Measurements from ENCODE around the gene THSD4.

DNA sequence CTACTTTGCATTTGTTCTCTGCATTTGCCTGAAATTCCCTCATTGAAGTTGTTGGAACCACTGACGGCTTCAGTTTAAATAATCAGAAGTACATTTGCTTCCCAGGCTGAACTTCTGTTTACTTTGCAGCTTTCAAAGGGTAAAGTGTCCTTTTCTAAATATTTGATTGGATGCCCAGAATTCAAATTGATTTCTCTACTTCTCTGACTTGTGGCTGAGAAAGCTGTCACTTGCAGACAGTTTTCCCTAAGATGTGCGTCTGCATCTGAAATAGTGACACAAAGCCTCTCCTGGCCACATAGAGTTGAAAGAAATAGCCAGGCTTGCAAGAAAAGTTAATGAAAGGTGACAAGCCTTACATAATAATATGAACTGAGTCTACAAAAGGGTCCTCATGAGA lies 299.6 kb downstream of the THSD4 start:
- TF ChIP-seq POLR2AphosphoS5 (IDR thresholded peaks at IDR 0.05; ENCODE audit: low read depth, low read length) (no peak), JUND (IDR thresholded peaks at IDR 0.05; ENCODE audit: low read length) (no peak), YY1 (IDR thresholded peaks at IDR 0.05; ENCODE audit: low read depth, low read length) (no peak), SAP30 (IDR thresholded peaks at IDR 0.05; ENCODE audit: insufficient read depth, insufficient replicate concordance, low read length) (no peak), PHF8 (conservative IDR thresholded peaks at IDR 0.05; ENCODE audit: low read depth, low read length) (no peak), EZH2 (IDR thresholded peaks at IDR 0.05; ENCODE audit: low read depth, low read length, severe bottlenecking) (no peak), TAF1 (IDR thresholded peaks at IDR 0.05; ENCODE audit: low read depth, low read length) (no peak), POLR2A (IDR thresholded peaks at IDR 0.05; ENCODE audit: control extremely low read depth in 1 of 2, low read depth in 2 of 2, low read length in 2 of 2) (no peak)
- TF ChIP-seq, protein P1, sequence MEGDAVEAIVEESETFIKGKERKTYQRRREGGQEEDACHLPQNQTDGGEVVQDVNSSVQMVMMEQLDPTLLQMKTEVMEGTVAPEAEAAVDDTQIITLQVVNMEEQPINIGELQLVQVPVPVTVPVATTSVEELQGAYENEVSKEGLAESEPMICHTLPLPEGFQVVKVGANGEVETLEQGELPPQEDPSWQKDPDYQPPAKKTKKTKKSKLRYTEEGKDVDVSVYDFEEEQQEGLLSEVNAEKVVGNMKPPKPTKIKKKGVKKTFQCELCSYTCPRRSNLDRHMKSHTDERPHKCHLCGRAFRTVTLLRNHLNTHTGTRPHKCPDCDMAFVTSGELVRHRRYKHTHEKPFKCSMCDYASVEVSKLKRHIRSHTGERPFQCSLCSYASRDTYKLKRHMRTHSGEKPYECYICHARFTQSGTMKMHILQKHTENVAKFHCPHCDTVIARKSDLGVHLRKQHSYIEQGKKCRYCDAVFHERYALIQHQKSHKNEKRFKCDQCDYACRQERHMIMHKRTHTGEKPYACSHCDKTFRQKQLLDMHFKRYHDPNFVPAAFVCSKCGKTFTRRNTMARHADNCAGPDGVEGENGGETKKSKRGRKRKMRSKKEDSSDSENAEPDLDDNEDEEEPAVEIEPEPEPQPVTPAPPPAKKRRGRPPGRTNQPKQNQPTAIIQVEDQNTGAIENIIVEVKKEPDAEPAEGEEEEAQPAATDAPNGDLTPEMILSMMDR (IDR thresholded peaks at IDR 0.05; ENCODE audit: control extremely low read depth in 1 of 3, insufficient read depth in 1 of 3, low read depth in 1 of 3, low read length in 3 of 3), result no peak
- TF ChIP-seq, protein P2, sequence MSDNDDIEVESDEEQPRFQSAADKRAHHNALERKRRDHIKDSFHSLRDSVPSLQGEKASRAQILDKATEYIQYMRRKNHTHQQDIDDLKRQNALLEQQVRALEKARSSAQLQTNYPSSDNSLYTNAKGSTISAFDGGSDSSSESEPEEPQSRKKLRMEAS (IDR thresholded peaks at IDR 0.05), result no peak

Data from H1 (cell line).